ENCODE data around the gene TMCC1. TPM values are rescaled to one million over a fixed set of nuclear protein-coding genes. Genes with fewer than 3 reads are reported as not detected.

TMCC1 gene
- total and polyA plus RNA-seq, 2 donors (not counting 1 experiment from before 2014, with no cell fraction given) = 8.5 to 32.2 TPM

DNA sequence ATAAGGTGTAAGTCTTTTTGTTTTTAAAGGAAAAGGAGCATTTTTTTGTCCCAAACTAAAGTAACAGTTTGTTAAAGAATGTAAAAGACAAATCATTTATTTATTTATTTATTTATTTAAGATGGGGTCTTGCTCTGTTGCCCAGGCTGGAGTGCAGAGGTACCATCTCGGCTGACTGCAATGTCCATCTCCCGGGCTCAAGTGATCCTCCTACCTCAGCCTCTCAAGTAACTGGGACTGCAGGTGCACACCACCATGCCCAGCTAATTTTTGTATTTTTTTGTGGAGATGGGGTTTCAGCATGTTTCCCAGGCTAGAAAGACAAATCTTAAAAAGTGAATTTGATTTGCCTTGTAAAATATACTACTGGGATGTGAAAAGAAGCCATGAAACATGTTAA lies 200.8 kb downstream of the TMCC1 start:
- 100% methylated on average over 2 of the region's 2 CpGs for WGBS (ENCODE audit: insufficient coverage)
- H3K4me2 ChIP-seq (replicated peaks; ENCODE audit: low read depth, low read length, poor library complexity, severe bottlenecking) = no peak overlapping the region
- H3K4me3 ChIP-seq (ENCODE audit: control extremely low read depth in 1 of 5, extremely low read depth in 1 of 5, insufficient read depth in 1 of 5, low read depth in 2 of 5, low read length in 4 of 5) = no peak overlapping the region
- no peak for DNase-seq
- intact Hi-C loops (cut with micrococcal nuclease) = loop anchor here (5.0 kb wide), 2 partner anchors 420 to 1640 kb away; partner anchors contain the start of gene SEC61A1
- POLR2A ChIA-PET = no interaction called here
- Mint-ChIP-seq H3K27ac (no peak overlapping the region), H3K4me3 (no peak overlapping the region), H3K27me3 (no peaks in the 10 kb centered on the region), H3K4me1 (peaks cover 6% of the 10 kb centered on the region), H3K9me3 (ENCODE audit: insufficient read depth) (peaks cover 2% of the 10 kb centered on the region)
- H3K9me3 ChIP-seq (ENCODE audit: control extremely low read depth in 1 of 3, control insufficient read depth in 2 of 3, insufficient read depth in 1 of 3, low read length in 2 of 3) = peaks cover 0 to 12% (median 4%) of the 10 kb centered on the region in 3 donors
- TF ChIP-seq, protein P1, sequence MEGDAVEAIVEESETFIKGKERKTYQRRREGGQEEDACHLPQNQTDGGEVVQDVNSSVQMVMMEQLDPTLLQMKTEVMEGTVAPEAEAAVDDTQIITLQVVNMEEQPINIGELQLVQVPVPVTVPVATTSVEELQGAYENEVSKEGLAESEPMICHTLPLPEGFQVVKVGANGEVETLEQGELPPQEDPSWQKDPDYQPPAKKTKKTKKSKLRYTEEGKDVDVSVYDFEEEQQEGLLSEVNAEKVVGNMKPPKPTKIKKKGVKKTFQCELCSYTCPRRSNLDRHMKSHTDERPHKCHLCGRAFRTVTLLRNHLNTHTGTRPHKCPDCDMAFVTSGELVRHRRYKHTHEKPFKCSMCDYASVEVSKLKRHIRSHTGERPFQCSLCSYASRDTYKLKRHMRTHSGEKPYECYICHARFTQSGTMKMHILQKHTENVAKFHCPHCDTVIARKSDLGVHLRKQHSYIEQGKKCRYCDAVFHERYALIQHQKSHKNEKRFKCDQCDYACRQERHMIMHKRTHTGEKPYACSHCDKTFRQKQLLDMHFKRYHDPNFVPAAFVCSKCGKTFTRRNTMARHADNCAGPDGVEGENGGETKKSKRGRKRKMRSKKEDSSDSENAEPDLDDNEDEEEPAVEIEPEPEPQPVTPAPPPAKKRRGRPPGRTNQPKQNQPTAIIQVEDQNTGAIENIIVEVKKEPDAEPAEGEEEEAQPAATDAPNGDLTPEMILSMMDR (IDR thresholded peaks at IDR 0.05) = no peak
- no peak for TF ChIP-seq EZH2 (IDR thresholded peaks at IDR 0.05; ENCODE audit: borderline replicate concordance, insufficient read depth, low read depth, low read length, poor library complexity, severe bottlenecking)
- peaks cover 10% of the 10 kb centered on the region for H3K79me2 ChIP-seq (ENCODE audit: control insufficient read depth, insufficient read depth, low read length)
- no peaks in the 10 kb centered on the region for H4K20me1 ChIP-seq (ENCODE audit: control insufficient read depth, insufficient read depth, low read length, poor library complexity, severe bottlenecking)
- peaks cover 3 to 4% of the 10 kb centered on the region in 2 donors for H3K4me1 ChIP-seq (ENCODE audit: control insufficient read depth in 2 of 2, insufficient read depth in 2 of 2, low read length in 2 of 2)
- no peak overlapping the region for H3K27ac ChIP-seq (ENCODE audit: low read length in 2 of 2)
- no peak overlapping the region for H2AFZ ChIP-seq (ENCODE audit: insufficient read depth, low read depth, low read length, poor library complexity, severe bottlenecking)
- no peak overlapping the region for H3K9ac ChIP-seq (ENCODE audit: low read length)
- H3K27me3 ChIP-seq (replicated peaks in 1 of 4; ENCODE audit: control extremely low read depth in 1 of 4, control insufficient read depth in 3 of 4, insufficient read depth in 4 of 4, low read length in 3 of 4) = no peaks in the 10 kb centered on the region
- no peaks in the 10 kb centered on the region for H3K36me3 ChIP-seq (replicated peaks in 1 of 2; ENCODE audit: control extremely low read depth in 1 of 2, control insufficient read depth in 1 of 2, extremely low read depth in 1 of 2, insufficient read depth in 2 of 2, low read length in 1 of 2)
- CTCF ChIA-PET = interaction anchor here (0.7 kb wide), 1 partner anchor 155 kb away, joined by 3 read pairs; no protein-coding TSS in a partner anchor
- ATAC-seq (ENCODE audit: low read depth) = no peak

DNA sequence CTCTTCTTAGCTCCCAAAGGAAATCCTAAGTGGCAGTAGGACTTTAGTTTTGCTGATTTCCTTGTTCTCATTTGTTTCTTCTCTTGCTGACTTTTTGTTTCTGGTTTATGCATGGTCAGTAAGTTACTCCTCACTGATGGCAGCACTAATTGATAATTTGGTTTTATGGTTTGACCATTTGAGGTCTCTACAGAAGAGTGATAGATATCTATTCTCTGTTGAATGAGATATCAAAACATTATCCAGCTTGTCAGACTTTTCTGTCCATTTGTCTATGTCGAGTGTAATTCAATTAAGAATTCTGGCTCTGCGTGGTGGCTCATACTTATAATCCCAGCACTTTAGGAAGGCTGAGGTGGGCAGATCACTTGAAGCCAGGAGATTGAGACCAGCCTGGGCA lies 202.5 kb downstream of the TMCC1 start:
- H3K4me1 Mint-ChIP-seq = peaks cover 6% of the 10 kb centered on the region
- Histone ChIP-seq H3K4me2 (replicated peaks; ENCODE audit: low read depth, low read length, poor library complexity, severe bottlenecking) (no peak overlapping the region), H2AFZ (ENCODE audit: insufficient read depth, low read depth, low read length, poor library complexity, severe bottlenecking) (peak overlapping the region; percentile 47), H3K9ac (ENCODE audit: low read length) (no peak overlapping the region), H3K4me1 (ENCODE audit: control insufficient read depth in 2 of 2, insufficient read depth in 2 of 2, low read length in 2 of 2) (peaks cover 3 to 4% of the 10 kb centered on the region in 2 donors), H3K9me3 (ENCODE audit: control extremely low read depth in 1 of 3, control insufficient read depth in 2 of 3, insufficient read depth in 1 of 3, low read length in 2 of 3) (no peaks in the 10 kb centered on the region), H4K20me1 (ENCODE audit: control insufficient read depth, insufficient read depth, low read length, poor library complexity, severe bottlenecking) (no peaks in the 10 kb centered on the region), H3K79me2 (ENCODE audit: control insufficient read depth, insufficient read depth, low read length) (peaks cover 19% of the 10 kb centered on the region), H3K4me3 (ENCODE audit: control extremely low read depth in 1 of 5, extremely low read depth in 1 of 5, insufficient read depth in 1 of 5, low read depth in 2 of 5, low read length in 4 of 5) (no peak overlapping the region), H3K36me3 (replicated peaks in 1 of 2; ENCODE audit: control extremely low read depth in 1 of 2, control insufficient read depth in 1 of 2, extremely low read depth in 1 of 2, insufficient read depth in 2 of 2, low read length in 1 of 2) (peaks cover 0 to 1% of the 10 kb centered on the region in 2 experiments), H3K27ac (ENCODE audit: low read length in 2 of 2) (peak overlapping the region in 1 of 2 donors; percentile 45), H3K27me3 (replicated peaks in 1 of 4; ENCODE audit: control extremely low read depth in 1 of 4, control insufficient read depth in 3 of 4, insufficient read depth in 4 of 4, low read length in 3 of 4) (no peaks in the 10 kb centered on the region)
- no peak for TF ChIP-seq EZH2 (IDR thresholded peaks at IDR 0.05; ENCODE audit: borderline replicate concordance, insufficient read depth, low read depth, low read length, poor library complexity, severe bottlenecking)
- TF ChIP-seq, protein P1 (IDR thresholded peaks at IDR 0.05) = no peak
- ATAC-seq (ENCODE audit: low read depth) = no peak
- POLR2A ChIA-PET = interaction anchor here (0.6 kb wide), 1 partner anchor 1194 kb away, joined by 4 read pairs; no protein-coding TSS in a partner anchor
- H3K9me3 Mint-ChIP-seq (ENCODE audit: insufficient read depth) = no peaks in the 10 kb centered on the region
- WGBS (ENCODE audit: insufficient coverage) = no CpG with 5 or more reads among the region's 2 CpGs
- no peak overlapping the region for H3K4me3 Mint-ChIP-seq
- H3K27ac Mint-ChIP-seq = no peak overlapping the region
- no peaks in the 10 kb centered on the region for H3K27me3 Mint-ChIP-seq
- CTCF ChIA-PET = interaction anchor here (0.6 to 1.3 kb wide), 2 partner anchors 25 to 95 kb away, joined by 3 read pairs; no protein-coding TSS in a partner anchor
- DNase-seq = peak; percentile 4
- intact Hi-C loops (cut with micrococcal nuclease) = loop anchor here (5.0 kb wide), 2 partner anchors 421 to 1639 kb away; partner anchors contain the start of gene SEC61A1

Measured in B cell (primary cell).